GM12878 (cell line): ENCODE results near the gene CCDC57. TPM values are rescaled to one million over a fixed set of nuclear protein-coding genes. Genes with fewer than 3 reads are reported as not detected.

Experiments
- BRCA1 ChIP-seq: IDR thresholded peaks from 2 replicates; pipeline ENCODE4 v1.6.1; 2011; ENCODE audit warnings: low read depth, low read length, improper control_type of control experiment
- CEBPZ ChIP-seq: fragments of 150-350 bp; IDR thresholded peaks from 2 replicates; pipeline ENCODE4 v1.6.1; 2016; ENCODE audit warnings: low read depth, low read length
- CUX1 ChIP-seq: IDR thresholded peaks from 2 replicates; pipeline ENCODE4 v1.6.1; 2012; ENCODE audit warnings: improper control_type of control experiment, low read depth, low read length; ENCODE audit not compliant: insufficient replicate concordance
- E2F8 ChIP-seq: fragments of 450-650 bp; IDR thresholded peaks from 2 replicates; pipeline ENCODE4 v1.6.1; 2018; ENCODE audit warnings: mild to moderate bottlenecking, low read depth, moderate library complexity; ENCODE audit not compliant: partially characterized antibody
- EED ChIP-seq: sonication (generic); IDR thresholded peaks from 2 replicates; pipeline ENCODE4 v1.6.1; 2016; ENCODE audit warnings: antibody characterized with exemption, low read depth
- IKZF2 ChIP-seq, 2 experiments: fragments of 450-650 bp; IDR thresholded peaks; 2 replicates each; pipeline ENCODE4 v1.6.1; 2017; ENCODE audit warnings: mild to moderate bottlenecking in 2 of 2, moderate library complexity in 2 of 2
- IRF3 ChIP-seq: fragments of 450-650 bp; IDR thresholded peaks from 2 replicates; pipeline ENCODE4 v1.6.1; 2014; ENCODE audit warnings: mild to moderate bottlenecking
- IRF5 ChIP-seq: fragments of 450-650 bp; IDR thresholded peaks from 2 replicates; pipeline ENCODE4 v1.6.1; 2017; ENCODE audit warnings: borderline replicate concordance
- SMARCA5 ChIP-seq: fragments of 450-650 bp; IDR thresholded peaks from 2 replicates; pipeline ENCODE4 v1.6.1; 2017; ENCODE audit warnings: mild to moderate bottlenecking
- SREBF2 ChIP-seq: IDR thresholded peaks from 2 replicates; pipeline ENCODE4 v1.6.1; 2012; ENCODE audit warnings: mild to moderate bottlenecking, low read length
- STAT3 ChIP-seq: IDR thresholded peaks from 2 replicates; pipeline ENCODE4 v1.6.1; 2011; ENCODE audit warnings: low read depth, low read length, improper control_type of control experiment
- TARDBP ChIP-seq: IDR thresholded peaks from 2 replicates; pipeline ENCODE4 v1.6.1; 2016; ENCODE audit warnings: borderline replicate concordance
- TCF3 ChIP-seq: IDR thresholded peaks from 2 replicates; pipeline ENCODE4 v1.6.1; 2012; ENCODE audit warnings: low read depth, mild to moderate bottlenecking, low read length, borderline replicate concordance; ENCODE audit not compliant: insufficient read depth
- WRNIP1 ChIP-seq: IDR thresholded peaks from 2 replicates; pipeline ENCODE4 v1.6.1; 2011; ENCODE audit warnings: low read depth, low read length, improper control_type of control experiment, borderline replicate concordance
- polyA plus RNA-seq, 11 experiments: library from polyadenylated mRNA; depleted of rRNA in 4 of 11; unstranded in 6 of 11; stranded (reverse) in 5 of 11; fragments of >200 nt; fragmentation: Nextera tagmentation in 4 of 11; fragmentation: Illumina TruSeq in 1 of 11; extraction: Ambion mirVana in 4 of 11; extraction: Trizol in 1 of 11; gene quantifications; 1 replicate in 1 of 11; 2 replicates in 10 of 11; pipeline versions ENCODE4 v1.2.1 to v1.2.3, GENCODE V29; 2011 to 2016; ENCODE audit warnings: inconsistent platforms in 2 of 11, missing spikeins in 2 of 11, low read depth in 1 of 11
- total RNA-seq, 4 experiments: library from RNA; depleted of rRNA in 3 of 4; stranded (reverse); fragments of >200 nt in 3 of 4; fragmentation: Illumina TruSeq in 1 of 4; extraction: Trizol in 1 of 4; gene quantifications; 2 replicates each; pipeline versions ENCODE4 v1.2.1 to v1.2.3, GENCODE V29; 2013 to 2021

CCDC57 gene
- total and polyA plus RNA-seq, 10 of the 15 experiments (the other 5 are each of a cell fraction or from before 2014, with no cell fraction given) = 5.4 to 123 (median 45.8) TPM

GRCh38 chr17:82105882-82106687 is 106.6 kb downstream of the CCDC57 start (continued):
- no peak for TF ChIP-seq CUX1
- peak; percentile 94 for TF ChIP-seq TCF3
- no peak for TF ChIP-seq SREBF2
- peak; percentile 76 for TF ChIP-seq EED
- TF ChIP-seq IRF3 = no peak
- TF ChIP-seq WRNIP1 = no peak
- TF ChIP-seq IKZF2 (IDR thresholded peaks at IDR 0.05) = peak; percentile 45 to 46; a peak in 1 of 4 replicates
- TF ChIP-seq CEBPZ = no peak
- TF ChIP-seq SMARCA5 = peak; percentile 54; the same call in 1 of the 2 replicates
- TF ChIP-seq E2F8 = no peak
- TF ChIP-seq TARDBP = no peak
- no peak for TF ChIP-seq IRF5
- TF ChIP-seq STAT3 = no peak
- no peak for TF ChIP-seq BRCA1
